ENCODE measurements around the gene UXS1.

- no peak for TF ChIP-seq CTCF (IDR thresholded peaks at IDR 0.05; ENCODE audit: poor library complexity, severe bottlenecking)
- no peak for TF ChIP-seq REST (IDR thresholded peaks at IDR 0.05; ENCODE audit: borderline replicate concordance)
- no peak for TF ChIP-seq EZH2 (IDR thresholded peaks at IDR 0.05; ENCODE audit: borderline replicate concordance, insufficient read depth, low read length, poor library complexity, severe bottlenecking)
- TF ChIP-seq POLR2AphosphoS5 (IDR thresholded peaks at IDR 0.05) = no peak
- TF ChIP-seq EP300 (conservative IDR thresholded peaks at IDR 0.05; ENCODE audit: poor library complexity, severe bottlenecking) = no peak
- no peak for TF ChIP-seq MXI1 (conservative IDR thresholded peaks at IDR 0.05; ENCODE audit: poor library complexity, severe bottlenecking)
- no peak for TF ChIP-seq RAD21 (conservative IDR thresholded peaks at IDR 0.05)
- no peak for TF ChIP-seq SMC3 (conservative IDR thresholded peaks at IDR 0.05; ENCODE audit: poor library complexity)
- TF ChIP-seq TAF1 (IDR thresholded peaks at IDR 0.05; ENCODE audit: low read depth) = no peak
Measured at GRCh38 chr2:106157416-106157815, 36.7 kb downstream of the UXS1 start.
